ENCODE results near the gene COA8. TPM values are rescaled to one million over a fixed set of nuclear protein-coding genes. Genes with fewer than 3 reads are reported as not detected.

Gene COA8
- total and polyA plus RNA-seq, 2 of the 13 experiments (the other 11 are each of a cell fraction or from before 2014, with no cell fraction given), result 10.9 to 25.1 TPM

- CTCF ChIA-PET (ENCODE audit: low intra/inter-chr PET ratio, low total read pairs), result no interaction called here
- no peak for DNase-seq (ENCODE audit: low spot score)
- H3K36me3 ChIP-seq (replicated peaks in 1 of 2; ENCODE audit: control insufficient read depth in 1 of 2, insufficient read depth in 2 of 2, low read length in 2 of 2), result peaks cover 6 to 24% of the 10 kb centered on the region in 2 experiments; a peak in 3 of 5 replicates
- H3K9ac ChIP-seq (ENCODE audit: insufficient read depth, low read depth, low read length), result no peak overlapping the region
- no peaks in the 10 kb centered on the region for H3K9me3 ChIP-seq (ENCODE audit: low read length)
- no peak for TF ChIP-seq ZNF562 (CRISPR knock-in tag; IDR thresholded peaks at IDR 0.05; ENCODE audit: borderline replicate concordance)
- intact Hi-C loops (cut with micrococcal nuclease; ENCODE audit: unreplicated experiment), result no loop called here
- H2AFZ ChIP-seq (ENCODE audit: low read length), result no peak overlapping the region
- FAIRE-seq, result no peak
- no peak overlapping the region for H3K4me2 ChIP-seq (ENCODE audit: low read depth, low read length)
- peaks cover 32% of the 10 kb centered on the region for H3K4me1 ChIP-seq (ENCODE audit: insufficient read depth, low read length)
- H3K27ac ChIP-seq (ENCODE audit: extremely low read length, insufficient read depth, low read length), result no peak overlapping the region
- H3K4me3 ChIP-seq (replicated peaks in 1 of 3; ENCODE audit: insufficient read depth in 1 of 3, low read depth in 2 of 3, low read length in 3 of 3), result no peak overlapping the region
- H4K20me1 ChIP-seq (ENCODE audit: insufficient read depth, low read length), result peaks cover 4% of the 10 kb centered on the region; the same call in 1 of the 2 replicates
- 93% methylated on average over 15 of the region's 15 CpGs for WGBS (ENCODE audit: low lambda C conversion rate)
- H3K27me3 ChIP-seq (ENCODE audit: control insufficient read depth in 1 of 2, insufficient read depth in 2 of 2, low read length in 2 of 2), result no peaks in the 10 kb centered on the region
- POLR2A ChIA-PET, result no interaction called here
- in situ Hi-C loops (cut with HindIII; ENCODE audit: extremely low pct_ligation_motif_present, low pct_unique_long_range_greater_than_20kb), result no loop called here
- H3K79me2 ChIP-seq (ENCODE audit: insufficient read depth, low read length), result peaks cover 38% of the 10 kb centered on the region
- BruUV-seq (replicated peaks), result no TSS peak
- no peak; the same call in 2 of the 3 replicates for ATAC-seq
Measured at GRCh38 chr14:103555559-103556337, 7.0 kb upstream of the COA8 start.

- POLR2A ChIA-PET, result no interaction called here
- no peaks in the 10 kb centered on the region for H3K9me3 ChIP-seq (ENCODE audit: low read length)
- intact Hi-C loops (cut with micrococcal nuclease; ENCODE audit: unreplicated experiment) (no loop called here), in situ Hi-C loops (cut with HindIII; ENCODE audit: extremely low pct_ligation_motif_present, low pct_unique_long_range_greater_than_20kb) (no loop called here)
- 87% methylated on average over 15 of the region's 15 CpGs for WGBS (ENCODE audit: low lambda C conversion rate)
- CTCF ChIA-PET (ENCODE audit: low intra/inter-chr PET ratio, low total read pairs), result no interaction called here
- H3K4me1 ChIP-seq (ENCODE audit: insufficient read depth, low read length), result peaks cover 36% of the 10 kb centered on the region
- H3K27ac ChIP-seq (ENCODE audit: extremely low read length, insufficient read depth, low read length), result no peak overlapping the region
- ATAC-seq (no peak), DNase-seq (ENCODE audit: low spot score) (no peak), FAIRE-seq (no peak)
- no TSS peak for BruUV-seq (replicated peaks)
- no peak overlapping the region for H3K4me2 ChIP-seq (ENCODE audit: low read depth, low read length)
- no peak overlapping the region for H3K9ac ChIP-seq (ENCODE audit: insufficient read depth, low read depth, low read length)
- H3K36me3 ChIP-seq (replicated peaks in 1 of 2; ENCODE audit: control insufficient read depth in 1 of 2, insufficient read depth in 2 of 2, low read length in 2 of 2), result peaks cover 6 to 26% of the 10 kb centered on the region in 2 experiments; a peak in 3 of 5 replicates
- no peak overlapping the region for H2AFZ ChIP-seq (ENCODE audit: low read length)
- H3K4me3 ChIP-seq (replicated peaks in 1 of 3; ENCODE audit: insufficient read depth in 1 of 3, low read depth in 2 of 3, low read length in 3 of 3), result no peak overlapping the region
- peaks cover 50% of the 10 kb centered on the region for H3K79me2 ChIP-seq (ENCODE audit: insufficient read depth, low read length)
- no peaks in the 10 kb centered on the region for H3K27me3 ChIP-seq (ENCODE audit: control insufficient read depth in 1 of 2, insufficient read depth in 2 of 2, low read length in 2 of 2)
- H4K20me1 ChIP-seq (ENCODE audit: insufficient read depth, low read length), result peaks cover 14% of the 10 kb centered on the region; the same call in 1 of the 2 replicates
- TF ChIP-seq ETS1 (CRISPR knock-in tag; IDR thresholded peaks at IDR 0.05), result no peak
- no peak for TF ChIP-seq TFDP1 (CRISPR knock-in tag; IDR thresholded peaks at IDR 0.05; ENCODE audit: borderline replicate concordance)
- TF ChIP-seq ZSCAN21 (CRISPR knock-in tag; IDR thresholded peaks at IDR 0.05; ENCODE audit: borderline replicate concordance), result no peak
- no peak for TF ChIP-seq ISX (CRISPR knock-in tag; conservative IDR thresholded peaks at IDR 0.05)
- no peak for TF ChIP-seq HBP1 (CRISPR knock-in tag; IDR thresholded peaks at IDR 0.05; ENCODE audit: low read depth)
- TF ChIP-seq TFDP2 (CRISPR knock-in tag; IDR thresholded peaks at IDR 0.05), result no peak
Measured at GRCh38 chr14:103556946-103557758, 5.6 kb upstream of the COA8 start.

Measured in HepG2 (cell line).